Epidermal melanocyte (primary cell): Measurements from ENCODE around the gene BCAP29.

Source experiments
- DNase-seq: peaks from one replicate; pipeline ENCODE4 v3.0.0; 2011; ENCODE audit warnings: low spot score; ENCODE audit not compliant: insufficient read length

BCAP29 gene

GRCh38 chr7:107666790-107667189 is 86.7 kb downstream of the BCAP29 start:
- no peak for DNase-seq

- DNase-seq: no peak
These were observed 87.3 kb downstream of the BCAP29 start for GRCh38 chr7:107667341-107667740.

GRCh38 chr7:107668296-107668695 is 88.2 kb downstream of the BCAP29 start:
- no peak for DNase-seq
